ENCODE data around the gene GSAP. TPM values are rescaled to one million over a fixed set of nuclear protein-coding genes. Genes with fewer than 3 reads are reported as not detected.
A peak's percentile ranks its signal among the peaks of the same experiment; 100 is the strongest.
"Not testable (repeated sequence)": the region's sequence is repeated elsewhere in the genome, so short reads cannot be mapped to it uniquely, and the experiment has no call there.

Gene GSAP
- total RNA-seq, result 9.8 TPM

GRCh38 chr7:77415823-77416620 is at the start of gene GSAP:
Gene GSAP (minus strand): TSS chr7:77416349. CDS start chr7:77416321, 28 bp downstream.
- ATAC-seq, result peak; percentile 85

GRCh38 chr7:77465256-77465655 is 49.1 kb upstream of the GSAP start:
- ATAC-seq, result no peak

GRCh38 chr7:77464589-77464988 is 48.4 kb upstream of the GSAP start:
- no peak for ATAC-seq

- ATAC-seq, result peak; percentile 93
Measured at GRCh38 chr7:77463632-77464031, 47.5 kb upstream of the GSAP start.

- no peak for ATAC-seq
Measured at GRCh38 chr7:77461842-77462241, 45.7 kb upstream of the GSAP start.

- no peak for ATAC-seq
Measured at GRCh38 chr7:77461246-77461645, 45.1 kb upstream of the GSAP start.

GRCh38 chr7:77460057-77460486 is 43.9 kb upstream of the GSAP start:
- no peak for ATAC-seq

- ATAC-seq, result no peak
Measured at GRCh38 chr7:77459311-77459726, 43.2 kb upstream of the GSAP start.

- ATAC-seq, result no peak
Measured at GRCh38 chr7:77458786-77459185, 42.6 kb upstream of the GSAP start.

GRCh38 chr7:77457779-77458178 is 41.6 kb upstream of the GSAP start:
- ATAC-seq, result no peak

- ATAC-seq, result no peak
Measured at GRCh38 chr7:77456696-77457095, 40.5 kb upstream of the GSAP start.

- peak; percentile 86 for ATAC-seq
Measured at GRCh38 chr7:77455321-77455720, 39.2 kb upstream of the GSAP start.

- peak; percentile 56 for ATAC-seq
Measured at GRCh38 chr7:77454802-77455201, 38.7 kb upstream of the GSAP start.

GRCh38 chr7:77453531-77453930 is 37.4 kb upstream of the GSAP start:
- no peak for ATAC-seq

GRCh38 chr7:77451950-77452349 is 35.8 kb upstream of the GSAP start:
- ATAC-seq, result not testable (repeated sequence)

- no peak for ATAC-seq
Measured at GRCh38 chr7:77450613-77451012, 34.5 kb upstream of the GSAP start.

- ATAC-seq, result no peak
Measured at GRCh38 chr7:77450054-77450453, 33.9 kb upstream of the GSAP start.

- ATAC-seq, result no peak
Measured at GRCh38 chr7:77447616-77448015, 31.5 kb upstream of the GSAP start.

- no peak for ATAC-seq
Measured at GRCh38 chr7:77444123-77444522, 28.0 kb upstream of the GSAP start.

GRCh38 chr7:77443042-77443441 is 26.9 kb upstream of the GSAP start:
- ATAC-seq, result no peak

- peak; percentile 47 for ATAC-seq
Measured at GRCh38 chr7:77442636-77443035, 26.5 kb upstream of the GSAP start.

- ATAC-seq, result peak; percentile 86
Measured at GRCh38 chr7:77441046-77441445, 24.9 kb upstream of the GSAP start.

GRCh38 chr7:77439572-77439971 is 23.4 kb upstream of the GSAP start:
- ATAC-seq, result peak; percentile 75

GRCh38 chr7:77438131-77438530 is 22.0 kb upstream of the GSAP start:
- no peak for ATAC-seq

Measured in esophagus mucosa (tissue), 1 donor.